T-cell (primary cell): ENCODE data around the gene XIRP1. TPM values are rescaled to one million over a fixed set of nuclear protein-coding genes. Genes with fewer than 3 reads are reported as not detected.

ENCODE experiments used
- ATAC-seq, 4 experiments: fragments of 200-7000 bp in 3 of 4; fragments of 150-1000 bp in 1 of 4; cut with Tn5 transposase; replicated peaks in 1 of 4; 1 replicate in 3 of 4; 2 replicates in 1 of 4; pipeline ENCODE4 v1.10.0; 2021; ENCODE audit warnings: moderate library complexity in 3 of 4, mild to moderate bottlenecking in 2 of 4, moderate number of reproducible peaks in 1 of 4
- CTCF ChIA-PET, 2 donors: fragments of 300-600 bp; sonication (Branson Sonifier 250); formaldehyde crosslinking; loops; one replicate each; lab custom pipeline; 2022; ENCODE audit warnings: antibody characterized with exemption in 2 of 2; lab: Charles Lee
- POLR2A ChIA-PET, 2 donors: fragments of 300-600 bp; sonication (Branson Sonifier 250); formaldehyde crosslinking; loops; one replicate each; lab custom pipeline; 2022; ENCODE audit warnings: antibody characterized with exemption in 2 of 2; lab: Charles Lee
- DNase-seq, 35 experiments: peaks; one replicate each; pipeline versions ENCODE4 v3.0.0 to v3.0.0-alpha.2; 2013 to 2023
- H3K27ac ChIP-seq: one replicate; pipeline ENCODE4 v1.5.1; 2013; ENCODE audit warnings: low read length
- H3K27me3 ChIP-seq, 2 experiments: replicated peaks in 1 of 2; 1 replicate in 1 of 2; 2 replicates in 1 of 2; pipeline versions ENCODE4 v1.6.1 to v1.7.0; 2013; ENCODE audit warnings: low read length in 1 of 2, mixed read lengths in 1 of 2; ENCODE audit not compliant: control insufficient read depth in 2 of 2, insufficient read depth in 2 of 2; ENCODE audit errors: extremely low read depth in 1 of 2
- H3K36me3 ChIP-seq, 2 donors: 1 replicate in 1 of 2; 2 replicates in 1 of 2; pipeline versions ENCODE4 v1.6.1 to v1.7.0; 2013; ENCODE audit warnings: low read length in 1 of 2; ENCODE audit not compliant: control insufficient read depth in 2 of 2, insufficient read depth in 1 of 2; ENCODE audit errors: extremely low read depth in 1 of 2
- H3K4me1 ChIP-seq, 2 experiments: 1 replicate in 1 of 2; 2 replicates in 1 of 2; pipeline versions ENCODE4 v1.6.1 to v1.7.0; 2013; ENCODE audit warnings: low read length in 2 of 2, mixed read lengths in 1 of 2; ENCODE audit not compliant: insufficient read depth in 2 of 2, control insufficient read depth in 1 of 2; ENCODE audit errors: extremely low read depth in 1 of 2
- H3K4me3 ChIP-seq, 2 donors: 1 replicate in 1 of 2; 2 replicates in 1 of 2; pipeline versions ENCODE4 v1.5.1 to v1.7.0; 2013; ENCODE audit warnings: mild to moderate bottlenecking in 2 of 2, low read length in 1 of 2, moderate library complexity in 1 of 2; ENCODE audit not compliant: control insufficient read depth in 1 of 2; ENCODE audit errors: extremely low read depth in 1 of 2
- H3K9me3 ChIP-seq: 2 replicates; pipeline ENCODE4 v1.7.0; 2013
- H3K27ac Mint-ChIP-seq, 2 donors: one replicate each; pipeline ENCODE4 v1.8.0; 2020 to 2021; ENCODE audit warnings: mild to moderate bottlenecking in 2 of 2, mixed read lengths in 2 of 2
- H3K27me3 Mint-ChIP-seq, 2 donors: one replicate each; pipeline ENCODE4 v1.8.0; 2021 to 2022; ENCODE audit warnings: mixed read lengths in 2 of 2
- H3K36me3 Mint-ChIP-seq: one replicate; pipeline ENCODE4 v1.8.0; 2021; ENCODE audit warnings: mixed read lengths
- H3K4me1 Mint-ChIP-seq, 3 donors: one replicate each; pipeline ENCODE4 v1.8.0; 2020 to 2022; ENCODE audit warnings: mixed read lengths in 3 of 3, mild to moderate bottlenecking in 1 of 3
- H3K4me3 Mint-ChIP-seq, 3 donors: one replicate each; pipeline ENCODE4 v1.8.0; 2020 to 2022; ENCODE audit warnings: mild to moderate bottlenecking in 3 of 3, mixed read lengths in 3 of 3, moderate library complexity in 3 of 3
- H3K9me3 Mint-ChIP-seq, 3 donors: one replicate each; pipeline ENCODE4 v1.8.0; 2020 to 2022; ENCODE audit warnings: mixed read lengths in 3 of 3
- WGBS: methylation state at CpG from one replicate; pipeline ENCODE4 v1.1.5; 2013; ENCODE audit warnings: missing lambda C conversion rate; ENCODE audit not compliant: insufficient coverage; 5-methylcytosine and 5-hydroxymethylcytosine counted together
- total RNA-seq, 35 experiments: library from RNA in 6 of 35; stranded (reverse) in 6 of 35; fragments of 120-200 nt in 1 of 35; gene quantifications; one replicate each; pipeline versions ENCODE4 v1.2.1 to v1.2.4 and lab custom pipeline; 2013 to 2026

XIRP1 gene
- total RNA-seq, 5 donors from 2014 or later (not counting 1 experiment from before 2014, with no cell fraction given) = not detected

DNA sequence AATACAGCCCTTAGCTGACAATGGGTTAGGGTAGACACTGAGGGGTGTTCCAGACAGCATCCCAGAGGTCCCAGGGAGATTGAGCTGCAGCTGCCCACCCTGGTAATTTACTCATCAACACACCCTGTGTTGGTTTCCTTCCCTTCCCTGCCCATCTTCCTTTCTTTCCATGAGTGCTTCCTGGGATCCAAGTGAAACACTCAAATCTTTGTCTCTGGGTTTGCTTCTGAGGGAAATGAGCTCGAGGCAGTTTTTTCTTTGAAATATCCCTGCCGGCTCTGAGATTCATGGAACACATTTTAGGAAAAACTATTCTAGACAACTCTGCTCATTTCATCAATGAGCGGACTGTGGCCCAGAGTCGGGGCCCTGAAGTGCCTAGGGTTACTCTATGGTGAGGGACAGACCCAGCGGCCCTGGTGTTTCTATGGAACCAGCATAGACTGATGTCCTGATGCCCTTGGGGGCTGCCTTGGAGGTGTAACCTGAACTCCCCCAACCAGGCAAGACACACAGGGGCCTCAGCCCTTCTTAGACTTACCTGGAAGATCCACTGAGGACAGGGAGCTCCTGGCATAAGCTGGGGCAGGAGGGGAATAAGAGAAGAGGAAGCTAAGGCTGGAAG is 24.1 kb downstream of the XIRP1 start:
- ATAC-seq = no peak
- H3K27me3 Mint-ChIP-seq = no peaks in the 10 kb centered on the region
- Histone ChIP-seq H3K27ac (no peak overlapping the region), H3K9me3 (no peaks in the 10 kb centered on the region), H3K27me3 (no peaks in the 10 kb centered on the region), H3K36me3 (no peaks in the 10 kb centered on the region), H3K4me1 (no peaks in the 10 kb centered on the region), H3K4me3 (no peak overlapping the region)
- WGBS = 96% methylated on average over 5 of the region's 5 CpGs
- no peaks in the 10 kb centered on the region for H3K36me3 Mint-ChIP-seq
- no peaks in the 10 kb centered on the region for H3K9me3 Mint-ChIP-seq
- ChIA-PET POLR2A (no interaction called here), CTCF (interaction anchor here in 1 of 2 donors (1.1 kb wide), 1 partner anchor 9 kb away, joined by 6 read pairs; no protein-coding TSS in a partner anchor)
- no peak overlapping the region for H3K27ac Mint-ChIP-seq
- H3K4me3 Mint-ChIP-seq = no peak overlapping the region
- no peak for DNase-seq
- H3K4me1 Mint-ChIP-seq = no peaks in the 10 kb centered on the region

DNA sequence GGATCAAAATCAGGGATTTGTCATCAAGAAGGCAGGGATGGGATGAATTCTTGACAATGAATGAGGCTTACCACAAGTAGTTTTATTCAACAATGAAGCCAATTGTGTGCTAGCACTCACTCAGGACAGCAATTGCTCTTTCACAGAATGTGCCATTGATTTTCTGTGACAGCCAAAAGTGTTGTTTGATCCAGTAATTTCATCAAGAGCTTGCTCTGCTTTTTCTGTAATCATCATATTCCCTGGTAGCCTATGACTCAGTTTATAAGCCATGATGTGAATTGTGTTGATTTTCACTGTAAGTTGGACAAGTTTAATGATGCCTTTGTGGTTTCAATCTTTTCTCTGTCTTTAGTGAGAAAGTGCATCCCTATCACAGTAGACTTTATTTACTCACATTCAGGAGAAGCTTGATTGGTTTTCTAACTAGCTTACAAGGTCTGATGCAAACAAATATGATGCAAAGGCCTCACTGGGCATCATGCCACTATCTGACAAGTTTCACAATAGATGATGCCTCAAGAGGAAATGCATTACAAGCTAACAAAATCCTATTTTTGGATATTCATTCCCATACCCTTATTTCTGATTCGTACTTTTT is 25.4 kb downstream of the XIRP1 start:
- H3K36me3 Mint-ChIP-seq = no peaks in the 10 kb centered on the region
- POLR2A ChIA-PET = no interaction called here
- no CpG with 5 or more reads among the region's 1 CpG for WGBS

DNA sequence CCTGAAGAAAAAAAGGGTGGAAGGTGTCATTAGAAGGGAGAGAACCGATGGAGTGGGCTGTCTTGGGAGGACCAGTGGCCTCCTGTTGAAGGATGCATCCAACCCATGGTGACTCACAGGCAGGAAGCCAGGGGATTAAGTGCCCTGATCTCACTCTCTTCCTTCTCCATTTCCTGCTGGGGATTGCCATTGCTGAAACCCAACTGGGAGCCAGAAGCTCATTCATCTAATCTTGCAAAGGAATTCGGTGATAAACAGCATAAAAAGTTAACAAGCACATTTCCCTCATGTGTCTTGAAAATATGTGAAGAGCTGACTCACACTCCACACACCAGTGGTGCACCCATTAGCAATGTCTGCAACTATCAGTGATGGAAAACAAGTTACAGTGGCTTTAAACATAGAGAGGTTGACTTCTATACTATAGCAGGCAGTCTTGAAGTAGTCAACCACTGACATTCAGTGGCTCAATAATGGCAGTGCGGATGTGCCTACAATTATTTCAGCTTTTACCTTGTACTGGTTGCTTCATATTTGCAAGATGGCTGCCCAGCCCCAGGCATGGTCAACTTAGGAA is 26.2 kb downstream of the XIRP1 start:
- POLR2A ChIA-PET = no interaction called here
- no peak for DNase-seq
- no CpG with 5 or more reads among the region's 3 CpGs for WGBS
- H3K4me1 Mint-ChIP-seq = no peaks in the 10 kb centered on the region
- CTCF ChIA-PET = interaction anchor here in 1 of 2 donors (0.7 kb wide), 1 partner anchor 39 kb away, joined by 3 read pairs; no protein-coding TSS in a partner anchor
- no peaks in the 10 kb centered on the region for H3K36me3 Mint-ChIP-seq
- Histone ChIP-seq H3K4me1 (no peaks in the 10 kb centered on the region), H3K4me3 (no peak overlapping the region), H3K27ac (no peak overlapping the region), H3K27me3 (no peaks in the 10 kb centered on the region), H3K9me3 (no peaks in the 10 kb centered on the region), H3K36me3 (no peaks in the 10 kb centered on the region)
- no peaks in the 10 kb centered on the region for H3K9me3 Mint-ChIP-seq
- H3K27me3 Mint-ChIP-seq = no peaks in the 10 kb centered on the region
- no peak overlapping the region for H3K4me3 Mint-ChIP-seq
- ATAC-seq = peak in 3 of 4 experiments; percentile 35 to 53 (median 47)
- H3K27ac Mint-ChIP-seq = no peak overlapping the region

More for the DNA sequence above, 25.4 kb downstream of the XIRP1 start:
- Mint-ChIP-seq H3K4me1 (no peaks in the 10 kb centered on the region), H3K27ac (no peak overlapping the region), H3K4me3 (no peak overlapping the region), H3K9me3 (no peaks in the 10 kb centered on the region), H3K27me3 (no peaks in the 10 kb centered on the region)
- Histone ChIP-seq H3K27ac (no peak overlapping the region), H3K4me1 (no peaks in the 10 kb centered on the region), H3K4me3 (no peak overlapping the region), H3K36me3 (no peaks in the 10 kb centered on the region), H3K27me3 (no peaks in the 10 kb centered on the region), H3K9me3 (no peaks in the 10 kb centered on the region)
- ATAC-seq (no peak), DNase-seq (no peak)
- CTCF ChIA-PET = no interaction called here

DNA sequence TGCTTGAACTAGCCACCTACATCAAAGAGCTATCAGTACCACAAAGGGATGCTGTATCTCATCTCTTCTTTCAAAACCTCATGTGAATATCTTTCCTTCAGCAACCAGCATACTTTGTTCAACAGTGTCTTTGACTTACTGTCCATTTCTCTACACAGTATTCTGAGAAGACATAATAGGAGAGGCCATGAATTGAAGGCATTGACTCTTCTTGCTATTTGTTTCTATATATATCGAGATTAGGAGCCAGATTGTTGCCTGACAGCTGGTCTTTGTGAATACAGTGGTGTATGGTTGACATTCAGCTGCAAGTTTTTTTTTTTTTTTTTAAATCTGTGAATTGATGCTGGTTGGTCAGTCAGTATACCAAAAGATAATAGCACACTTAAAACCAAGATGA is 26.9 kb downstream of the XIRP1 start:
- ATAC-seq (no peak), DNase-seq (no peak)
- Mint-ChIP-seq H3K36me3 (no peaks in the 10 kb centered on the region), H3K27ac (no peak overlapping the region), H3K27me3 (no peaks in the 10 kb centered on the region), H3K4me1 (no peaks in the 10 kb centered on the region), H3K4me3 (no peak overlapping the region), H3K9me3 (no peaks in the 10 kb centered on the region)
- H3K9me3 ChIP-seq = no peaks in the 10 kb centered on the region
- H3K27ac ChIP-seq = no peak overlapping the region
- ChIA-PET CTCF (interaction anchor here in 1 of 2 donors (0.7 kb wide), 1 partner anchor 38 kb away, joined by 3 read pairs; no protein-coding TSS in a partner anchor), POLR2A (interaction anchor here in 1 of 2 donors (0.6 kb wide), 1 partner anchor 63 kb away, joined by 3 read pairs; no protein-coding TSS in a partner anchor)
- H3K27me3 ChIP-seq = no peaks in the 10 kb centered on the region
- no peaks in the 10 kb centered on the region for H3K4me1 ChIP-seq
- WGBS = no CpG with 5 or more reads among the region's 1 CpG
- H3K4me3 ChIP-seq = no peak overlapping the region
- no peaks in the 10 kb centered on the region for H3K36me3 ChIP-seq

DNA sequence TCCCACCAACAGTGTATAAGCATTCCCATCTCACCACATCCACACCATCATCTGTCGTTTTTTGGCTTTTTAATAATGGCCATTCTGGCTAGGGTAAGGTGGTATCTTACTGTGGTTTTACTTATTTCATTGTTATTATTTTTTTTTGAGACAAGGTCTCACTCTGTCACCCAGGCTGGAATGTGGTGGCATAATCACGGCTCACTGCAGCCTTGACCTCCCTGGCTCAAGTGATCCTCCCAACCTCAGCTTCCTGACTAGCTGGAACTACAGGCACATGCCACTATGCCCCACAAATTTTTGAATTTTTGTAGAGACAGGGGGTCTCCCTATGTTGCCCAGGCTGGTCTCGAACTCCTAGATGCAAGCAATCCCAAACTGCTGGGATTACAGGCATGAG is 28.0 kb downstream of the XIRP1 start:
- no peak overlapping the region for H3K27ac Mint-ChIP-seq
- no peaks in the 10 kb centered on the region for H3K4me1 Mint-ChIP-seq
- no peak for DNase-seq
- Histone ChIP-seq H3K36me3 (no peaks in the 10 kb centered on the region), H3K27ac (no peak overlapping the region), H3K4me3 (no peak overlapping the region), H3K9me3 (no peaks in the 10 kb centered on the region), H3K27me3 (no peaks in the 10 kb centered on the region), H3K4me1 (no peaks in the 10 kb centered on the region)
- ChIA-PET CTCF (no interaction called here), POLR2A (no interaction called here)
- WGBS = 83% methylated on average over 1 of the region's 3 CpGs
- no peak for ATAC-seq
- H3K36me3 Mint-ChIP-seq = no peaks in the 10 kb centered on the region
- H3K9me3 Mint-ChIP-seq = no peaks in the 10 kb centered on the region
- H3K4me3 Mint-ChIP-seq = no peak overlapping the region
- H3K27me3 Mint-ChIP-seq = no peaks in the 10 kb centered on the region

DNA sequence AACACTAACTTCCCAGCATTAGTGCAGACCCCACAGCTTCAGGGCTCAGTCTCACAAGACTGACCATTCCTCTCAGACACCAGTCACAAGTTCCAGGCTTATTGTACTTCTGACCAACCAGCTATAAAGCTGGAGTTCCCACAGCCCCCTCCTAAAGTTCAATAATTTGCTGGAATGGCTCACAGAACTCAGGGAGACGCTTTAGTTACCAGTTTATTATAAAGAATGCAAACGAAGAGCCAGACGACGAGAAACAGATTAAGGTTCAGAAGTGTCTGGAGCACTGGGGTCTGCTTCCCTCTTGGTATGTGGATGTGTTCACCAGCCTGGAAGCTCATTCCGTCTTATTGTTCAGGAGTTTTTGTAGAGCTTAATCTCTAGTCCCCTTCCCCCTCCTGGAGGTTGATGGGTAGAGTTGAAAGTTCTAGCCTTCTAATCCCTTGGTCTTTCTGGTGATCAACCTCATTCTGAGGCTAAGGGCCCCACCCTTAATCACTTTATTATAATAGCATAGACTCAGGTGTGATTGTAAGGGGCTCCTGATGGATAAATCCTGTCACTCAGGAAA is 34.2 kb downstream of the XIRP1 start:
- Histone ChIP-seq H3K4me3 (no peak overlapping the region), H3K36me3 (no peaks in the 10 kb centered on the region), H3K4me1 (peaks cover 0 to 14% of the 10 kb centered on the region in 2 experiments), H3K9me3 (no peaks in the 10 kb centered on the region), H3K27me3 (no peaks in the 10 kb centered on the region), H3K27ac (no peak overlapping the region)
- DNase-seq (no peak), ATAC-seq (no peak)
- H3K4me1 Mint-ChIP-seq = peaks cover 12 to 18% (median 14%) of the 10 kb centered on the region in 3 donors
- no peaks in the 10 kb centered on the region for H3K36me3 Mint-ChIP-seq
- no peaks in the 10 kb centered on the region for H3K27me3 Mint-ChIP-seq
- ChIA-PET CTCF (interaction anchor here in 1 of 2 donors (1.5 kb wide), 1 partner anchor 130 kb away, joined by 4 read pairs; no protein-coding TSS in a partner anchor), POLR2A (interaction anchor here (0.6 to 1.2 kb wide), 3 partner anchors 14 to 20 kb away, joined by 3 to 4 read pairs (median 4); no protein-coding TSS in a partner anchor)
- no peak overlapping the region for H3K27ac Mint-ChIP-seq
- no peaks in the 10 kb centered on the region for H3K9me3 Mint-ChIP-seq
- no CpG with 5 or more reads among the region's 5 CpGs for WGBS
- H3K4me3 Mint-ChIP-seq = no peak overlapping the region
